EH (cell line): ENCODE results near the gene NAT14.
"Not testable (repeated sequence)": the region's sequence is repeated elsewhere in the genome, so short reads cannot be mapped to it uniquely, and the experiment has no call there.

Experiments
- DNase-seq: peaks from one replicate; pipeline ENCODE4 v3.0.0-alpha.2; 2015; ENCODE audit warnings: low read depth

Gene NAT14

DNA sequence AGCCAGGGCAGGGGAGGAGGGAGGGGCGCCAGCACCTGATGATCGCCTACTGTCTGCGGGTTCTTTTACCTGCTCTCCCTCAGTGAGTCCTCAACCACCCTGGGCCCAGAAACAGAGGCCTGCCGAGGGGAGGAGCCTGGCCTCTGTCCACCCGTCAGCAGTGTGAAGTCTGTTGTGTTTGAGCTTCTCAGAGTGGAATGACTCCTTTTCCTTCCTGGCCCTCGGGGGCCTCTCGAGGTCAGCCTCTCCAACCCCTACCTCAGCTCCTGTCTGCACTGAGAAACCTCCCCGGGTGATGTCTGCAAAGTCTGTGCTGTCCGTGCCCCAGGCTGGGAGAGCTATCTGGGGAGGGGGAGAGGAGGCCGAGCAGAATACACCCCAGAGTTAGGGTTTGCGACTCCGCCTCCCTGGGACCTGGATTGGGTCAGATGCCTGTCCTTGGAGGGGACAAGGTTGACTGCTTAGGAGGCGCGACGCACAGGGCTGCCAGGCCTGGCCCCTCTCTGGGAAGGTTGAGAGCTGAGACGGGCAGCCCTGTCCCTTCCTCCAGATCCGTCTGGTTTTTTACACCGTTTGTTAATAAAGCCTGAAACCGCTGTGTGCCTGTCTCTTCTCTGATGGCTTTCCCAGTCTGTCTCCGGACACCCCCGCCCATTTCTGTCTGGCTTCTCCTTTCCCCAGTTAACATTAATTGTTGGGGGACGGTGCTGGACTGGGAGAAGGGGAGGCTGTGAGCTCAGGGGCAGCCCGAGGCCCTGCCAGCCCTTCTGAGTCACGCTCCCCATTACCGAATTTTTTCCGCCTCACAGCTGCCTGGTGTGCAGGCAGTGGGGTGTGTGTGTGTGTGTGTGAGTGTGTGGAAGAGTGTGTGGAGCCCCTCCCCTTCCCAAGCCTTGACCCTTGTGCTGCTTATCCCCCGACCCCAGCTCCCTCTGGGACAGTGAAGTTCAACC is 2.3 kb downstream of the NAT14 start:
- DNase-seq, result peak; percentile 98

- DNase-seq, result peak; percentile 82
Observed at GRCh38 chr19:55487924-55488687, 3.1 kb downstream of the NAT14 start, which contains the start of gene SSC5D. Gene SSC5D (plus strand): TSS chr19:55488436. CDS start chr19:55488590, 154 bp downstream.

DNA sequence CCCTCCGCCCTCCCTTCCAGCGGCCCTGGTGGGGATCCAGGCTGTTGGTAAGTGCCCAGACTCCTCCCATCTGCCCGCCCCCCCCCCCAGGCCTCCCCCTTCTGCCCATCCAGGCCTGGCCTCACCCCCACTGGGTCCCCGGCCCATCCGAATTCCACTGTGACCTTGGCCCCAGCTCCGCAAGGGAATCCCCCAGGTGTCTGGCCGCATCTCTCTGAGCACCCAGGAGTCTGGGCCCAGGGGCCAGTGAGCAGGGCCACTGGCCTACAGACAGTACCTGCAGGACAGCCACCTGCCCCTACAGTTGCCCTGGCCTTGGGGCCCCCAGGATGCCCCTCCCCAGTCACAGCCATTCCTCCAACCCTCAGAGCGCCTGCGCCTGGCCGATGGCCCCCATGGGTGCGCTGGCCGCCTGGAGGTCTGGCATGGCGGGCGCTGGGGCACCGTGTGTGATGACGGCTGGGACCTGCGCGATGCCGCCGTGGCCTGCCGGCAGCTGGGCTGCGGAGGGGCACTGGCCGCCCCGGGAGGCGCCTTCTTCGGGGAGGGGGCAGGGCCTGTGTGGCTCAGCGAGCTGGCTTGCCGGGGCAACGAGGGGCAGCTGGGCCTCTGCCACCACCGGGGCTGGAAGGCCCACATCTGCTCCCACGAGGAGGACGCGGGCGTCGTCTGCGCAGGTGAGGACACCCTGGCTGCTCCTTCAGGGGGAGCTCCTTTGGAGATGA is 4.2 kb downstream of the NAT14 start:
- peak; percentile 60 for DNase-seq

GRCh38 chr19:55489711-55490477 is 4.9 kb downstream of the NAT14 start:
- DNase-seq, result peak; percentile 26

DNA sequence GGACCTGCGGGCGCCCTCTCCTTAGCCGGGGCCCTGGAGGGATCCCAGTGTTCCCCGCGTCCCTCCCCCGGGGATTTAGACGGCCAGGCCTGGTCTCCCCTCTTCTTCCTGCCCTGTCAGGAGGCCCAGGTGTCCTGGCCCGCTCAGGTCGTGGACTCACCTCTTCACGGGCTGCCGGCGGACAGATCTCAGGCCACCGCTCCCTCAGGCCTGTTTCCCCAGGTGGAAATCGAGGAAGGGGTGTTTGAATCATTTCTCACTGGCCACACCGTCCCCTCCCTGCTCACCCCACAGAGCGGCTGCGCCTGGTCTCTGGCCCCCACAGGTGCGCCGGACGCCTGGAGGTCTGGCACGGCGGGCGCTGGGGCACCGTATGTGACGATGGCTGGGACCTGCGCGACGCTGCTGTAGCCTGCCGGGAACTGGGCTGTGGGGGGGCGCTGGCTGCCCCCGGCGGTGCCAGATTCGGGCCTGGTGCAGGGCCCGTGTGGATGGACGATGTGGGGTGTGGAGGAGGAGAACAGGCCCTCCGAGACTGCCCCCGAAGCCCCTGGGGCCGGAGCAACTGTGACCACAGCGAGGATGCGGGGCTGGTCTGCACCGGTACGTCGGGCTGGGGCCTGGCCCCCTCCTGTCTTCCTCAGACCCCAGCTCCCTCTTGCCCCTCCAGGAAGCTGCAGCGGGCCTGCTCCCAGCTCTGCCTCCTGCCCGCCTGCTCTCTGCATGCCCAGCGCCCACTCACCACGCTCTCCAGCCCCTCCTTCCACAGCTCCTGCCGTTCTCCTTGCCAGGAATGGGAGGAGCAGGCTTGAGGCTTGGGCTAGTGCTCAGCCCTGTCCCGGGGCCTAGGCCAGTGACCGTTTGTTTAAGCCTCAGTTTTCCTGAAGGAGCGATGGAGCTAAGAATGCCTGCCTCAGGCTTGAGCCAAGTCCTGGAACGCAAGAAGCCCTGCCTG is 5.8 kb downstream of the NAT14 start:
- no peak for DNase-seq

- no peak for DNase-seq
Observed at GRCh38 chr19:55491546-55492360, 6.8 kb downstream of the NAT14 start.

DNA sequence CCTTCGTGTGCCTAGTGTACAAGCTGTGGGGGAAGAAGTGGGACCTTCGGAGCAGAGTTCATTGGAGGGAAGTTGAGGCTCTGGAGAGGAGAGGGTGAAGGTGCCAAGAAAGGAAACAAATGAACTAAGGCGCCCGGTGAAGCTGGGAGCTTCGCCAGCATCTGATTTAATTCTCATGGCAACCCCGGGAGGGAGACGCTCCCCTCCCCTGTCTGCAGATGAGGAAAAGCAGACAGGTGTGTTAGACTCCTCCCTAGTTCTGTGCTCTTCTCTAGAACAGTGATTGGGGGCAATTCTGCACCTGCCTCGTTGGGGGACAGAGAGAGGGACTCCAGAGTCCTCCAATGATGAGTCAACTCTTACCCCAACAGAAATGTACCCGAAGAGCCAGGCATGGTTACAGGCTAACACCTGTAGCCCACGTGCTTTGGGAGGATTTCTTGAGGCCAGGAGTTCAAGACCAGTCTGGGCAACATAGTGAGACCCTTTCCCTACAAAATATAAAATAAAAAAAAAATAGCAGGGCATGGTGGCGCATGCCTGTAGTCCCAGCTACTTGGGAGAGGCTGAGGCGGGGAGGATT is 7.5 kb downstream of the NAT14 start:
- no peak for DNase-seq

GRCh38 chr19:55493052-55493644 is 8.2 kb downstream of the NAT14 start:
- peak; percentile 89 for DNase-seq

GRCh38 chr19:55493645-55494171 is 8.7 kb downstream of the NAT14 start:
- no peak for DNase-seq

GRCh38 chr19:55494172-55494761 is 9.3 kb downstream of the NAT14 start:
- DNase-seq, result peak; percentile 89

DNA sequence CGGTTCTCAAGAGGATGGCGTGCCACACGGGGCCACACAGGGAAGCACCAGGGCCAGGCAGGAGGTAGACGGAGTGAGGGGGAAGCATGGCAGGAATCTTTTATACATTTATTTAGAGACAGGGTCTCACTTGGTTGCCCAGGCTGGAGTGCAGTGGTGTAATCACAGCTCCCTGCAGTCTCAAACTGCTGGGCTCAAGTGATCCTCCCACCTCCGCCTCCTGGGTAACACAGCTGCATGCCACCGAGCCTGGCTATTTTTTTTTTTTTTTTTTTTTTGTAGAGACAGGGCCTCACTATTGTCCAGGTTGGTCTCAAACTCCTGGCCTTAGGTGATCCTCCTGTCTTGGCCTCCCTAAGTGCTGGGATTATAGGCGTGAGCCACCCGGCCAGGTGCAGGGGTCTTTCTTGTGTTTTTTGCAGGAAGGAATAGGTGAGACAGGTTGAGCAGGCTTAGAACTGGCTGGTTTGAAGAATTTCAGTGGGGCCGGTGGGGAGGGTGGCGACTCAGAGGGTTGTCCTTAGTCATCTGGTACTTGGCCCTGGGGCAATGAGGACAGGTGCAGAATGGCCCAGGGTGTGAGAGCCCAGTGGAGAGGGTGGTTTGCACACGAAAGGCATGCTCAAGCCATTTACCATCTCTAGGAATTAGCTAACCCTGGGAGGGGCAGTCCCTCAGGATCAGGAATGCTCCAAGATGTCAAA is 10.8 kb downstream of the NAT14 start:
- DNase-seq, result no peak

DNA sequence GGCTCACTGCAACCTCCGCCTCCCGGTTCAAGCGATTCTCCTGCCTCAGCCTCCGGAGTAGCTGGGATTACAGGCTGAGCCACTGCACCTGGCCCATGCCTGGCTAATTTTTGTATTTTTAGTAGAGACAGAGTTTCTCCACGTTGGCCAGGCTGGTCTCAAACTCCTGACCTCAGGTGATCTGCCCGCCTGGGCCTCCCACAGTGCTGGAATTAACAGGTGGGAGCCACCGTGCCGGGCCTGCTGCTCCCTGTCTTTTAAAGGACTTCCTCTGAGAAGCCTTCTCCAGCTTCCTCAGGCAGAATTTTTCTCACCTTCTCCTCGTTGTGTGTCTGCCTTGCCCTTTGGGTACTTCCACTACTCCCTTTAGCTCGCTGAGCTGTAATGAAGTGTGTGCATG is 11.8 kb downstream of the NAT14 start:
- not testable (repeated sequence) for DNase-seq

GRCh38 chr19:55497763-55498162 is 12.8 kb downstream of the NAT14 start:
- DNase-seq, result no peak

GRCh38 chr19:55498246-55498840 is 13.4 kb downstream of the NAT14 start:
- no peak for DNase-seq

GRCh38 chr19:55500368-55500952 is 15.5 kb downstream of the NAT14 start:
- DNase-seq, result no peak

DNA sequence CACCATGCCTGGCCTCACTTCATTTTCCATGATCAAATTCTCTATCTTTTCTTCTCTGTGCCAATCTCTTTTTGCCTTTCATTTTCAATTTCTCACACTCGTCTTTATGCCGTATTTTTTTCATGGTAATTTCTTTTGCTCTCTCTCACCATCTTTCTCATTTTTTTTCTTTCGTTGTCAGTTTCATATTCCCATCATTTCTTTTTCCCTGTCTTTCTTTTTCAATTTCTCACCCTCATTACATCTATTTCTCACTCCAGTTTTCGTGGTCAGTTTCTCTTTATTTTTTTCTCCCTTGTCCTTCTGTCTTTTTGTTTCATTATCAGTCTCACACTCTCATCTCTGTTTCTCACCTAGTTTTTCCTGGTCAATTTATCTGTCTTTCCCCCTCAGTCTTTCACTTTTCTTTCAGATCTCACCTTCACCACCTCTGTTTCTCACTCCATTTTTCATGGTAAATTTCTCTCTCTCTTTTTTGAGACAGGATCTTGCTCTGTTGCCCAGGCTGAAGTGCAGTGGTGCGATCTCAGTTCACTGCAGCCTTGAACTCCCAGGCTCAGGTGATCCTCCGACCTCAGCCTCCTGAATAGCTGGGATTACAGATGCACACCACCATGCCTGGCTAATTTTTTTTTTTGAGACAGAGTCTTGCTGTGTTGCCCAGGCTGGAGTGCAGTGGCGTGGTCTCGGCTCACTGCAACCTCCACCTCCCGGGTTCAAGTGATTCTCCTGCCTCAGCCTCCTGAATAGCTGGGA is 17.4 kb downstream of the NAT14 start:
- no peak for DNase-seq
